Caco-2 (cell line): ENCODE results near the gene TCF12. TPM values are rescaled to one million over a fixed set of nuclear protein-coding genes. Genes with fewer than 3 reads are reported as not detected.
"Not testable (repeated sequence)": the region's sequence is repeated elsewhere in the genome, so short reads cannot be mapped to it uniquely, and the experiment has no call there.

Experiments used
- BruUV-seq: library from RNA; stranded (reverse); fragments of 400-500 nt; replicated peaks from 2 replicates; lab custom pipeline; 2021; lab: Mats Ljungman, UMichigan
- CTCF ChIA-PET: fragments of 300-600 bp; sonication (Branson Sonifier 250); formaldehyde crosslinking; loops from one replicate; lab custom pipeline; 2022; ENCODE audit warnings: antibody characterized with exemption; lab: Charles Lee
- POLR2A ChIA-PET: fragments of 300-600 bp; sonication (Branson Sonifier 250); formaldehyde crosslinking; loops from one replicate; lab custom pipeline; 2022; ENCODE audit warnings: antibody characterized with exemption; lab: Charles Lee
- DNase-seq, 2 experiments: peaks; one replicate each; pipeline versions ENCODE4 v3.0.0 to v3.0.0-alpha.2; 2020 to 2022
- H3K27me3 ChIP-seq: replicated peaks from 2 replicates; pipeline ENCODE4 v1.6.0; 2011; ENCODE audit warnings: low read length; ENCODE audit not compliant: control insufficient read depth, insufficient read depth
- H3K36me3 ChIP-seq: 2 replicates; pipeline ENCODE4 v1.5.1; 2011; ENCODE audit warnings: low read length; ENCODE audit not compliant: control insufficient read depth, insufficient read depth
- H3K4me1 ChIP-seq: fragments of 250-450 bp; sonication (Bioruptor Pico); 2 replicates; pipeline ENCODE4 v1.5.1; 2020; ENCODE audit warnings: mild to moderate bottlenecking
- H3K4me3 ChIP-seq: 2 replicates; pipeline ENCODE4 v1.5.1; 2011; ENCODE audit warnings: low read depth, mild to moderate bottlenecking, control low read depth, low read length
- H3K9me3 ChIP-seq: fragments of 250-450 bp; sonication (Bioruptor Pico); 2 replicates; pipeline ENCODE4 v1.5.1; 2020; ENCODE audit warnings: mild to moderate bottlenecking, moderate library complexity
- H3K27ac Mint-ChIP-seq: one replicate; pipeline ENCODE4 v1.8.0; 2022; ENCODE audit warnings: mixed read lengths; ENCODE audit not compliant: unreplicated experiment
- H3K27me3 Mint-ChIP-seq: one replicate; pipeline ENCODE4 v1.8.0; 2022; ENCODE audit warnings: mixed read lengths; ENCODE audit not compliant: insufficient read depth, unreplicated experiment
- H3K36me3 Mint-ChIP-seq: one replicate; pipeline ENCODE4 v1.8.0; 2022; ENCODE audit warnings: mild to moderate bottlenecking, mixed read lengths; ENCODE audit not compliant: insufficient read depth, unreplicated experiment
- H3K4me1 Mint-ChIP-seq: one replicate; pipeline ENCODE4 v1.8.0; 2022; ENCODE audit warnings: low read depth, mixed read lengths; ENCODE audit not compliant: unreplicated experiment
- H3K4me3 Mint-ChIP-seq: one replicate; pipeline ENCODE4 v1.8.0; 2022; ENCODE audit warnings: mild to moderate bottlenecking, moderate library complexity, mixed read lengths; ENCODE audit not compliant: unreplicated experiment
- H3K9me3 Mint-ChIP-seq: one replicate; pipeline ENCODE4 v1.8.0; 2022; ENCODE audit warnings: mixed read lengths; ENCODE audit not compliant: unreplicated experiment
- intact Hi-C: fragments of 100-400 bp; cut with micrococcal nuclease; formaldehyde crosslinking; loops from one replicate; pipeline ENCODE4 v1.10.0; 2022; ENCODE audit not compliant: unreplicated experiment
- total RNA-seq: library from RNA; stranded (reverse); gene quantifications from 2 replicates; pipeline ENCODE4 v1.2.3, GENCODE V29; 2022
- TF ChIP-seq, protein P1 (sequence below), 2 experiments: fragments of 200-600 bp in 1 of 2; IDR thresholded peaks; 1 replicate in 1 of 2; 2 replicates in 1 of 2; pipeline versions ENCODE4 v1.5.1 to v1.8.0; 2011 to 2022; ENCODE audit warnings: antibody characterized with exemption in 1 of 2, control low read depth in 1 of 2, inconsistent platforms in 1 of 2, low read depth in 1 of 2, low read length in 1 of 2, mild to moderate bottlenecking in 1 of 2, moderate library complexity in 1 of 2; ENCODE audit not compliant: insufficient read depth in 1 of 2, severe bottlenecking in 1 of 2, unreplicated experiment in 1 of 2

The TCF12 gene
- total RNA-seq, 1 experiment from 2014 or later = 64.4 TPM

GRCh38 chr15:57158997-57159668, 240.7 kb downstream of the TCF12 start:
- H3K27me3 Mint-ChIP-seq = no peaks in the 10 kb centered on the region
- H3K9me3 Mint-ChIP-seq = no peaks in the 10 kb centered on the region
- no peaks in the 10 kb centered on the region for H3K27me3 ChIP-seq
- POLR2A ChIA-PET = no interaction called here
- H3K36me3 ChIP-seq = no peaks in the 10 kb centered on the region
- H3K9me3 ChIP-seq = no peaks in the 10 kb centered on the region
- H3K4me3 Mint-ChIP-seq = no peak overlapping the region
- H3K4me1 Mint-ChIP-seq = peaks cover 6% of the 10 kb centered on the region
- CTCF ChIA-PET = interaction anchor here (0.6 kb wide), 1 partner anchor 21 kb away, joined by 4 read pairs; no protein-coding TSS in a partner anchor
- intact Hi-C loops = loop anchor here (10.0 kb wide), 1 partner anchor 366 kb away; no protein-coding TSS in a partner anchor
- H3K27ac Mint-ChIP-seq = no peak overlapping the region
- peaks cover 5% of the 10 kb centered on the region for H3K36me3 Mint-ChIP-seq
- DNase-seq = no peak
- H3K4me1 ChIP-seq = no peaks in the 10 kb centered on the region
- TF ChIP-seq, protein P1, sequence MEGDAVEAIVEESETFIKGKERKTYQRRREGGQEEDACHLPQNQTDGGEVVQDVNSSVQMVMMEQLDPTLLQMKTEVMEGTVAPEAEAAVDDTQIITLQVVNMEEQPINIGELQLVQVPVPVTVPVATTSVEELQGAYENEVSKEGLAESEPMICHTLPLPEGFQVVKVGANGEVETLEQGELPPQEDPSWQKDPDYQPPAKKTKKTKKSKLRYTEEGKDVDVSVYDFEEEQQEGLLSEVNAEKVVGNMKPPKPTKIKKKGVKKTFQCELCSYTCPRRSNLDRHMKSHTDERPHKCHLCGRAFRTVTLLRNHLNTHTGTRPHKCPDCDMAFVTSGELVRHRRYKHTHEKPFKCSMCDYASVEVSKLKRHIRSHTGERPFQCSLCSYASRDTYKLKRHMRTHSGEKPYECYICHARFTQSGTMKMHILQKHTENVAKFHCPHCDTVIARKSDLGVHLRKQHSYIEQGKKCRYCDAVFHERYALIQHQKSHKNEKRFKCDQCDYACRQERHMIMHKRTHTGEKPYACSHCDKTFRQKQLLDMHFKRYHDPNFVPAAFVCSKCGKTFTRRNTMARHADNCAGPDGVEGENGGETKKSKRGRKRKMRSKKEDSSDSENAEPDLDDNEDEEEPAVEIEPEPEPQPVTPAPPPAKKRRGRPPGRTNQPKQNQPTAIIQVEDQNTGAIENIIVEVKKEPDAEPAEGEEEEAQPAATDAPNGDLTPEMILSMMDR (IDR thresholded peaks at IDR 0.05; ENCODE audit: insufficient read depth in 1 of 2, low read depth in 1 of 2, low read length in 1 of 2, severe bottlenecking in 1 of 2, unreplicated experiment in 1 of 2) = no peak
- no peak overlapping the region for H3K4me3 ChIP-seq
- BruUV-seq = no TSS peak

- ChIA-PET POLR2A (no interaction called here), CTCF (interaction anchor here (0.6 kb wide), 1 partner anchor 22 kb away, joined by 4 read pairs; no protein-coding TSS in a partner anchor)
- Mint-ChIP-seq H3K9me3 (no peaks in the 10 kb centered on the region), H3K36me3 (peaks cover 5% of the 10 kb centered on the region), H3K4me3 (no peak overlapping the region), H3K4me1 (peaks cover 6% of the 10 kb centered on the region), H3K27ac (no peak overlapping the region), H3K27me3 (no peaks in the 10 kb centered on the region)
- TF ChIP-seq, protein P1 (IDR thresholded peaks at IDR 0.05; ENCODE audit: insufficient read depth in 1 of 2, low read depth in 1 of 2, low read length in 1 of 2, severe bottlenecking in 1 of 2, unreplicated experiment in 1 of 2) = no peak
- Histone ChIP-seq H3K4me1 (no peaks in the 10 kb centered on the region), H3K36me3 (no peaks in the 10 kb centered on the region), H3K9me3 (no peaks in the 10 kb centered on the region), H3K27me3 (no peaks in the 10 kb centered on the region), H3K4me3 (no peak overlapping the region)
- intact Hi-C loops = loop anchor here (10.0 kb wide), 1 partner anchor 365 kb away; no protein-coding TSS in a partner anchor
- DNase-seq = no peak
- no TSS peak for BruUV-seq
These were observed 241.3 kb downstream of the TCF12 start for GRCh38 chr15:57159767-57160166.

DNA sequence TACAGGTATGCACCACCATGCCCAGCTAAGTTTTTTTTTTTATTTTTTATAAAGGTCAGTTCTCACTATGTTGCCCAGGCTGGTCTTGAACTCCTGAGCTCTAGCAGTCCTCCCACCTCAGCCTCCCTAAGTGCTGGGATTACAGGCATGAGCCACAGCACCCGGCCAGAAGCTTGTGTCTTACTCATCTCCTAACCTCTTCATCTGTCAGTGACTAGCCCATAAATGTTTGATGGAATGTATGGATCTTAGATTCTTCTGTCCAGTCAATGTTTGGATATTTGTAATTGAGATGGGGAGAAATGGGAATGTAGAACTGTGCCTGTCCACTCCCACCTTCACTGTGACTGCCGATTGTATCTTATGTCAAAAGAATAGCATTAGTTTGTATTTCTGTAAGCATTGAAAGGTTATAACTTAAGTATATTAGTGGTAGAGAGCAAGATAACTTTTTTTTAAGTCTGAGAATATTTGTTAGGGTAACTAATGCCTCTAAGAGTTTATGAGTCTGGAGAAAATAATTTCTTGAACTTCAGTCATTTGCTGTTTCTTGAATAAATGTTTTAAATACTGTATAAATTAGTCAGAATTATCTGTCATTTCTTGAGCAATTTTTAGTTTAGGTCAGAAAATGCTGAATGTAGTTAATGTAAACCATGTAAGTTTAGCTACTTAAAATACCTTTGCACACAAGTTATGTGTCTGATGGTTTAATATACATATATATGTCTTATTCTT, 242.5 kb downstream of the TCF12 start:
- no peaks in the 10 kb centered on the region for H3K36me3 ChIP-seq
- TF ChIP-seq, protein P1 (IDR thresholded peaks at IDR 0.05; ENCODE audit: insufficient read depth in 1 of 2, low read depth in 1 of 2, low read length in 1 of 2, severe bottlenecking in 1 of 2, unreplicated experiment in 1 of 2) = no peak
- peaks cover 5% of the 10 kb centered on the region for H3K36me3 Mint-ChIP-seq
- H3K27me3 ChIP-seq = no peaks in the 10 kb centered on the region
- H3K4me1 Mint-ChIP-seq = peaks cover 6% of the 10 kb centered on the region
- BruUV-seq = no TSS peak
- H3K27me3 Mint-ChIP-seq = no peaks in the 10 kb centered on the region
- no peak overlapping the region for H3K4me3 Mint-ChIP-seq
- no peak overlapping the region for H3K27ac Mint-ChIP-seq
- no peaks in the 10 kb centered on the region for H3K9me3 Mint-ChIP-seq
- DNase-seq = no peak
- ChIA-PET POLR2A (no interaction called here), CTCF (no interaction called here)
- intact Hi-C loops = no loop called here
- no peaks in the 10 kb centered on the region for H3K9me3 ChIP-seq
- no peak overlapping the region for H3K4me3 ChIP-seq
- no peaks in the 10 kb centered on the region for H3K4me1 ChIP-seq

DNA sequence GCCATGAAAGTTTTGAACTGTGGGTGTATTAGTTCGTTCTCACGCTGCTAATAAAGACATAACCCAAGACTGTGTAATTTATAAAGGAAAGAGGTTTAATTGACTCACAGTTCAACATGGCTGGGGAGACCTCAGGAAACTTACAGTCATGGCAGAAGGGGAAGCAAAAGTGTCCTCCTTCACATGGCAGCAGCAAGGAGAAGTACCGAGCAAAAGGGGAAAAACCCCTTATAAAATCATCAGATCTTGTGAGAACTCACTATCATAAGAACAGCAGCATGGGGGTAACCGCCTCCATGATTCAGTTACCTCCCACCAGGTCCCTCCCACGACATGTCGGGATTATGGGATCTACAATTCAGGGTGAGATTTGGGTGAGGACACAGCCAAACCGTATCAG, 245.8 kb downstream of the TCF12 start:
- BruUV-seq, H3K4me1 Mint-ChIP-seq, CTCF ChIA-PET, H3K36me3 Mint-ChIP-seq, H3K9me3 Mint-ChIP-seq, H3K36me3 ChIP-seq, H3K27me3 Mint-ChIP-seq, H3K4me1 ChIP-seq, H3K27me3 ChIP-seq, H3K4me3 ChIP-seq, H3K27ac Mint-ChIP-seq, H3K4me3 Mint-ChIP-seq, POLR2A ChIA-PET, intact Hi-C loops, H3K9me3 ChIP-seq, DNase-seq: not testable (repeated sequence)
